ENCODE measurements around the gene GSX2. TPM values are rescaled to one million over a fixed set of nuclear protein-coding genes. Genes with fewer than 3 reads are reported as not detected.
"Not testable (repeated sequence)": the region's sequence is repeated elsewhere in the genome, so short reads cannot be mapped to it uniquely, and the experiment has no call there.

Gene GSX2
- not detected for total RNA-seq

DNA sequence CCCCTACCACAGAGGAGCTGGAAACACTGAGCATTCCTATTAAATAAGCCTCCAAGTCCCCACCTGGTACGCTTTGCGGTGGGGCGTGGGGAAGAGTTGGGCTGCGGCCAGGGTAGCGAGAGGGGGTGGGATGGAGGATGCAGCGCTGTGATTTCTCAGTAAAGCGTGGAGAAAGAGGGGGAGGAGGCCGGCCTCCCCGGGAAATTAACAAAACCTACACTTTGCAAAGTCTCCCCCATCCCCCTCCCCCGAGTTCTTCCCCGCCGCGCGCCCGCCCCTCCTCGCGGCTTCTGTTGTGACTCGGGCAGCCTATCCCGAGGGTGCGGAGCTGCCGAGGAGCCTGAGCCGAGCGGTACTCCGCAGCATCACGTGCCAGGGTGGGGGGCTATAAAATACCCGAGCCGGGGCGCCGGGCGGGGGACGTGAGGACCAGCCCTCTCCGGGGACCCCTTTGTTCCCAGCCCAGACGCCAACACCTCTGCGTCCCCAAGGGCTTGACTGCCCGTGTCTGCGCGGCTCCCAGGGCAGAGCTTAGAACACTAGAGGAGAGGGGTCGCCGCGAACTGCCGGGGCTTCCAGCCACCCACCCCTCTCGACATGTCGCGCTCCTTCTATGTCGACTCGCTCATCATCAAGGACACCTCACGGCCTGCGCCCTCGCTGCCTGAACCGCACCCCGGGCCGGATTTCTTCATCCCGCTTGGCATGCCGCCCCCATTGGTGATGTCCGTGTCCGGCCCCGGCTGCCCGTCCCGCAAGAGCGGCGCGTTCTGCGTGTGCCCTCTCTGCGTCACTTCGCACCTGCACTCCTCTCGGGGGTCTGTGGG is at the start of gene GSX2:
Gene GSX2, plus strand, starts transcription at position 416 of the 827 bp plus-strand sequence. Its CDS starts 182 bp downstream, at position 598.
- TF ChIP-seq POLR2A (IDR thresholded peaks at IDR 0.05) = no peak
- TF ChIP-seq, protein P1, sequence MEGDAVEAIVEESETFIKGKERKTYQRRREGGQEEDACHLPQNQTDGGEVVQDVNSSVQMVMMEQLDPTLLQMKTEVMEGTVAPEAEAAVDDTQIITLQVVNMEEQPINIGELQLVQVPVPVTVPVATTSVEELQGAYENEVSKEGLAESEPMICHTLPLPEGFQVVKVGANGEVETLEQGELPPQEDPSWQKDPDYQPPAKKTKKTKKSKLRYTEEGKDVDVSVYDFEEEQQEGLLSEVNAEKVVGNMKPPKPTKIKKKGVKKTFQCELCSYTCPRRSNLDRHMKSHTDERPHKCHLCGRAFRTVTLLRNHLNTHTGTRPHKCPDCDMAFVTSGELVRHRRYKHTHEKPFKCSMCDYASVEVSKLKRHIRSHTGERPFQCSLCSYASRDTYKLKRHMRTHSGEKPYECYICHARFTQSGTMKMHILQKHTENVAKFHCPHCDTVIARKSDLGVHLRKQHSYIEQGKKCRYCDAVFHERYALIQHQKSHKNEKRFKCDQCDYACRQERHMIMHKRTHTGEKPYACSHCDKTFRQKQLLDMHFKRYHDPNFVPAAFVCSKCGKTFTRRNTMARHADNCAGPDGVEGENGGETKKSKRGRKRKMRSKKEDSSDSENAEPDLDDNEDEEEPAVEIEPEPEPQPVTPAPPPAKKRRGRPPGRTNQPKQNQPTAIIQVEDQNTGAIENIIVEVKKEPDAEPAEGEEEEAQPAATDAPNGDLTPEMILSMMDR (IDR thresholded peaks at IDR 0.05) = no peak
- no peaks in the 10 kb centered on the region for H3K36me3 ChIP-seq
- 0 to 2% methylated on average over 18 to 23 of the region's 66 CpGs for WGBS, 2 donors
- peak within 1 kb of the TSS; percentile 0 to 62 (median 28) for H3K4me3 ChIP-seq
- no peak for DNase-seq
- peaks cover 26 to 100% (median 51%) of the 10 kb centered on the region in 4 donors for H3K27me3 ChIP-seq
- no peak within 1 kb of the TSS for H3K27ac ChIP-seq
- intact Hi-C loops (cut with DNase I) = loop anchor here (10.0 kb wide), 1 partner anchor 105 kb away; no protein-coding TSS in a partner anchor
- H3K9me3 ChIP-seq = no peaks in the 10 kb centered on the region
- peaks cover 20 to 46% (median 35%) of the 10 kb centered on the region in 3 donors for H3K4me1 ChIP-seq

DNA sequence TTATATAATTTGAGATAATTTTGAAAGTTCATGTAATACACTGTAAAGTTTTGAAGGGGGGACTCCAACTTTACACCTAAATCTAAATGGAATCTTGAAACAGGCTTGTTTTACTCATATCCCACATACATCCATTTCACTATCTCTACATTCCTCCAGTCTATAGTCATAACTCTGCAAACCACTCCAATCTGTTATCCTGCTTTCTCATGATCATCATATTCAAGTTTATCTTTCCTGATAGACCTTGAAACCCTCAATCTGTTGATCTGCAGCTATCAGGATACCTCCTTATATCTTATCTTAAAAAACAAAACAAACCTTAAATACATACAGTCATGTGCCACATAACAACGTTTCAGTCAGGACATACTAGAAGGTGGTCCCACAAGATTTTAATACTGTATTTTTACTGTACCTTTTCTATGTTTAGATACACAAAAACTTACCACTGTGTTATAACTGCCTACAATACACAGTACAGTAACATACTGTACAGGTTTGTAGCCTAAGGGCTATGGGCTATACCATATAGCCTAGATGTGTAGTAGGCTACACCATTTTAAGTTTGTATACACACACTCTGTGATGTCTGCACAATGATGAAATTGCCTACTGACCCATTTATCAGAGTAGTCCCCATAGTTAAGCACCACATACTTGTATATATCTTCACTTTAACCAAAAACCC is 49.6 kb upstream of the GSX2 start:
- Histone ChIP-seq H3K27ac (no peak overlapping the region), H3K4me3 (no peak overlapping the region), H3K9me3 (no peaks in the 10 kb centered on the region), H3K4me1 (peaks cover 0 to 45% (median 10%) of the 10 kb centered on the region in 3 donors), H3K36me3 (peaks cover 0 to 21% (median 5%) of the 10 kb centered on the region in 3 donors), H3K27me3 (no peaks in the 10 kb centered on the region)
- intact Hi-C loops (cut with DNase I) = no loop called here
- no peak for TF ChIP-seq POLR2A (IDR thresholded peaks at IDR 0.05)
- TF ChIP-seq, protein P1 (IDR thresholded peaks at IDR 0.05) = no peak
- no peak for DNase-seq
- 41 to 50% methylated on average over 1 of the region's 1 CpG for WGBS, 2 donors

DNA sequence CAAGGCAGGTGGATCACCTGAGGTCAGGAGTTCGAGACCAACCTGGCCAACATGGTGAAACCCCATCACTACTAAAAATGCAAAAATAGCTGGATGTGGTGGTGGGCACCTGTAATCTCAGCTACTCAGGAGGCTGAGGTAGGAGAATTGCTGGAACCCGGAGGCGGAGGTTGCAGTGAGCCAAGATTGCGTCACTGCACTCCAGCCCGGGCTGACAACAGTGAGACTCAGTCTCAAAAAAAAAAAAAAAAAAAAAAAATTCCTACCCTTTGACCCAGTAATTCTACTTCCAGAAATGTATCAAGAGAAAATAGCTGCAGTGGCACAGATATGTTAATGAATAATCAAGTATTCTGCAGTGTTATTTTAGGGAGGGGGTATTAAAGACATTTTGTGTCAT is 46.6 kb upstream of the GSX2 start:
- H3K9me3 ChIP-seq; H3K27ac ChIP-seq; intact Hi-C loops (cut with DNase I); H3K36me3 ChIP-seq; H3K27me3 ChIP-seq; H3K4me3 ChIP-seq; DNase-seq: not testable (repeated sequence)
- 63 to 68% methylated on average over 5 of the region's 5 CpGs for WGBS, 2 donors
- H3K4me1 ChIP-seq = peaks cover 5 to 66% (median 26%) of the 10 kb centered on the region in 3 donors

DNA sequence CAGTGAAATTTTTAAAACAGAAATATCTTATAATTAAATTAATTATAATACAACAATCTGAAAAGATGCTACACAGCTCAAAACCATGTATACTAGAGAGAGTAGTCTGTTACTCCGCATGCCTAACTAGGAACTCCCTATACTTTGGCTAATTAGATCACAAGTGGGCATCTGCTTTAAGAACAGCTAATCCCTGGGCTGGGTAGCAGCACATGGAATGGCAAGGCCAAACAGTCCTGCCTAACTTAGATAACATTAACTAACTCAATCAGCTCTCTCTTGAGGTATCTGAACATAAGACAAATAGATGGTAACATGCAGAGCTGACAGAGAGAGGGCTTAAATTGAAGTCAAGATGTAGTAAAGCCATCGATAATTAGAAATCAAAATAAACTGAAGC is 45.5 kb upstream of the GSX2 start:
- H3K4me1 ChIP-seq = peaks cover 5 to 67% (median 27%) of the 10 kb centered on the region in 3 donors
- 94 to 95% methylated on average over 2 of the region's 2 CpGs for WGBS, 2 donors
- intact Hi-C loops (cut with DNase I) = no loop called here

DNA sequence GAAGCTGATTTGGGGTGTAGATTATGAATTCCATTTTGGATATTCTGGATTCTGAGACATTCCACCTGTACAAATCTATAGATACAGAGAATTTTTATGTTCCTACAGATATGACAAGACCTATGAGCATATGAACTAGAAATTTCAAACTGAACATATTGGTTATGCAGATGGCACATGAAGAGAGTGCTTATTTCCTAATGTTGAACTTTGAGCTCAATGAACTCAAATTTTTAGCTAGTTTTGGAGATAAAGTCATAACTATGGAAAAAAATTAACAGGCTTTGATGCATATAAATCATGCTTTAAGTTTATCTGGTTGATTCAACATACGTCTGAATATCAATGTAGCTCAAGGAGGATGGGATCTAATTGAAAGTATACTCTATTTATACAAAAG is 44.5 kb upstream of the GSX2 start:
- Histone ChIP-seq H3K27me3 (no peaks in the 10 kb centered on the region), H3K4me1 (peaks cover 5 to 70% (median 33%) of the 10 kb centered on the region in 3 donors), H3K36me3 (no peaks in the 10 kb centered on the region), H3K9me3 (no peaks in the 10 kb centered on the region), H3K27ac (no peak overlapping the region), H3K4me3 (no peak overlapping the region)
- 90 to 96% methylated on average over 1 of the region's 1 CpG for WGBS, 2 donors
- no peak for DNase-seq
- intact Hi-C loops (cut with DNase I) = no loop called here
- TF ChIP-seq, protein P1 (IDR thresholded peaks at IDR 0.05) = no peak
- TF ChIP-seq POLR2A (IDR thresholded peaks at IDR 0.05) = no peak

More for the DNA sequence above, 45.5 kb upstream of the GSX2 start:
- no peaks in the 10 kb centered on the region for H3K9me3 ChIP-seq
- H3K36me3 ChIP-seq = no peaks in the 10 kb centered on the region
- H3K27ac ChIP-seq = no peak overlapping the region
- DNase-seq = no peak
- TF ChIP-seq, protein P1 (IDR thresholded peaks at IDR 0.05) = no peak
- no peak for TF ChIP-seq POLR2A (IDR thresholded peaks at IDR 0.05)
- H3K27me3 ChIP-seq = no peaks in the 10 kb centered on the region
- H3K4me3 ChIP-seq = no peak overlapping the region
